ENCODE data around the gene TFPT.

- TF ChIP-seq CTCF (IDR thresholded peaks at IDR 0.05): no peak
- TF ChIP-seq POLR2AphosphoS5 (IDR thresholded peaks at IDR 0.05): no peak
- TF ChIP-seq POLR2A (IDR thresholded peaks at IDR 0.05): no peak
These were observed 8.7 kb downstream of the TFPT start for GRCh38 chr19:54106716-54107115.
